Parathyroid adenoma (tissue), 2 donors: Measurements from ENCODE around the gene ME2.

Experiments used
- H2AFZ ChIP-seq: fragments of 300-600 bp; sonication (generic); one replicate; pipeline ENCODE4 v1.7.0; 2017; ENCODE audit warnings: antibody characterized with exemption, mild to moderate bottlenecking
- H3K27ac ChIP-seq: fragments of 300-600 bp; sonication (generic); one replicate; pipeline ENCODE4 v1.7.0; 2017
- H3K27me3 ChIP-seq: fragments of 300-600 bp; sonication (generic); one replicate; pipeline ENCODE4 v1.7.0; 2017; ENCODE audit warnings: low read length; ENCODE audit not compliant: control insufficient read depth, insufficient read depth
- H3K36me3 ChIP-seq: fragments of 300-600 bp; sonication (generic); one replicate; pipeline ENCODE4 v1.7.0; 2017; ENCODE audit warnings: low read length; ENCODE audit not compliant: control insufficient read depth, insufficient read depth
- H3K4me1 ChIP-seq: fragments of 300-600 bp; sonication (generic); one replicate; pipeline ENCODE4 v1.7.0; 2017; ENCODE audit warnings: control low read depth
- H3K4me2 ChIP-seq: fragments of 300-600 bp; sonication (generic); one replicate; pipeline ENCODE4 v1.7.0; 2017; ENCODE audit warnings: low read length
- H3K4me3 ChIP-seq: fragments of 300-600 bp; sonication (generic); one replicate; pipeline ENCODE4 v1.7.0; 2017; ENCODE audit warnings: low read depth, low read length
- H3K79me2 ChIP-seq: fragments of 300-600 bp; sonication (generic); one replicate; pipeline ENCODE4 v1.7.0; 2017; ENCODE audit warnings: control low read depth
- H3K9ac ChIP-seq: fragments of 300-600 bp; sonication (generic); one replicate; pipeline ENCODE4 v1.7.0; 2017; ENCODE audit warnings: mild to moderate bottlenecking
- H3K9me3 ChIP-seq: fragments of 300-600 bp; sonication (generic); one replicate; pipeline ENCODE4 v1.7.0; 2017; ENCODE audit warnings: low read length; ENCODE audit not compliant: control insufficient read depth
- CTCF ChIP-seq: fragments of 300-600 bp; sonication (generic); IDR thresholded peaks from one replicate; pipeline ENCODE4 v1.7.0; 2017; ENCODE audit warnings: antibody characterized with exemption, mild to moderate bottlenecking
- donor health status: primary hyperparathyroidism.

ME2 gene

DNA sequence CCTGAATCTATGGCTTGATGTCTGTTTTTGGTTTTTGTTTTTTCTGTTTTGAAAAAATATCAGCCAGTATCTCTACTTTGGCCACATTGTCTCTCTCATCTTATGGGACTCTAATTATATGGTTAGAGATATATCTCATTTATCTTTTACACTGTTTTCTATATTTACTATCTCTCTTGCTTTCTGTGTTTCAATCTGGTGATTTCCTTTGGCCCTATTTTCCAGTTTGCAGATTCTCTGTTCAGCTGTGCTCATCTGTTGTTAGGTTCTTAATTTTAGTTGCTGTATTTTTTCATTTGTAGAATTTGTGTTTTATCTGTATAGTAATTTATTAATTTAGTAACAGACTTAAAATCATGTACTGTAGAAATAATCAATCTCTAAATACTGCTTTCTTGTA lies 47.6 kb downstream of the ME2 start:
- Histone ChIP-seq H3K9me3 (no peaks in the 10 kb centered on the region), H3K9ac (no peak overlapping the region), H2AFZ (no peak overlapping the region), H3K4me2 (no peak overlapping the region), H3K27ac (no peak overlapping the region), H3K4me1 (no peaks in the 10 kb centered on the region), H3K4me3 (no peak overlapping the region), H3K79me2 (no peaks in the 10 kb centered on the region), H3K27me3 (no peaks in the 10 kb centered on the region), H3K36me3 (no peaks in the 10 kb centered on the region)
- no peak for TF ChIP-seq CTCF

- Histone ChIP-seq H3K4me1 (no peaks in the 10 kb centered on the region), H3K4me3 (no peak overlapping the region), H3K4me2 (no peak overlapping the region), H3K9ac (no peak overlapping the region), H3K27me3 (no peaks in the 10 kb centered on the region), H3K9me3 (no peaks in the 10 kb centered on the region), H3K36me3 (no peaks in the 10 kb centered on the region), H3K79me2 (no peaks in the 10 kb centered on the region), H2AFZ (no peak overlapping the region), H3K27ac (no peak overlapping the region)
- TF ChIP-seq CTCF = no peak
Measured at GRCh38 chr18:50928551-50928950, 49.6 kb downstream of the ME2 start.

GRCh38 chr18:50933684-50934083 lies 54.8 kb downstream of the ME2 start:
- Histone ChIP-seq H3K27me3 (no peaks in the 10 kb centered on the region), H3K36me3 (no peaks in the 10 kb centered on the region), H3K9me3 (no peaks in the 10 kb centered on the region), H3K4me2 (no peak overlapping the region), H3K79me2 (no peaks in the 10 kb centered on the region), H3K27ac (no peak overlapping the region), H2AFZ (no peak overlapping the region), H3K9ac (no peak overlapping the region), H3K4me3 (no peak overlapping the region), H3K4me1 (no peaks in the 10 kb centered on the region)
- TF ChIP-seq CTCF = no peak

DNA sequence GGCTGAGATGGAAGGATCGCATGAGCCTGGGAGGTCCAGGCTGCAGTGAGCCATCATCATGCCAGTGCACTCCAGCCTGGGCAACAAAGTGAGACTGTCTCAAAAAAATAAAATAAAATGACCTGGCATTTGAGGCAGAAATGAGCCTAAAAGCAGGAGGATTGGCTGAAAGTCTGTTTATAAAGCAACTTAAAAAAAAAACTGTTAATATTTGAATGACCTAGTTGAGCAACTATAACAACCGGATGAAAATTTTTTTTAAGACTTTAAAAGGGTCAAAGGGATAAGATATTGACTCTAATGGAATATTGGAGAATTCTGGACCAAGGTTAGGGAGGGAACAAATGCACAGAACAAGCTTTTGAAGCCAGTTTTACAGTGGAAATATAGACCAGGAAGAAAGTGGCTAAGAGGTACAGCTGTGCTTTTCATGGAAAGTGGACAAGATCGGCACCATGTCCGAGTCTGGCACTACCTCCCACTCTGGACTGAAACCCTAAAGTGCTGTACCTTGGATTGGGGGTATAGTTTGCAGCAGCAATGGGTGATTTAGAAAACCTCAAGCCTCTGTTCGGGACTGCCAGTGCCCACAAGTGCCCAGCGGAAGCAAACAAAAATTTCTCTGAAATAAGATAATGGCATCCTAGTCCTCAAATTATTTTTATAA lies 55.8 kb downstream of the ME2 start:
- no peak overlapping the region for H3K4me3 ChIP-seq
- no peaks in the 10 kb centered on the region for H3K36me3 ChIP-seq
- TF ChIP-seq CTCF = no peak
- H3K79me2 ChIP-seq = no peaks in the 10 kb centered on the region
- no peak overlapping the region for H2AFZ ChIP-seq
- no peaks in the 10 kb centered on the region for H3K4me1 ChIP-seq
- no peaks in the 10 kb centered on the region for H3K27me3 ChIP-seq
- H3K27ac ChIP-seq = no peak overlapping the region
- no peak overlapping the region for H3K9ac ChIP-seq
- H3K9me3 ChIP-seq = no peaks in the 10 kb centered on the region
- H3K4me2 ChIP-seq = no peak overlapping the region

- H3K27me3 ChIP-seq = no peaks in the 10 kb centered on the region
- no peaks in the 10 kb centered on the region for H3K4me1 ChIP-seq
- no peak overlapping the region for H3K4me2 ChIP-seq
- no peak for TF ChIP-seq CTCF
- no peaks in the 10 kb centered on the region for H3K9me3 ChIP-seq
- no peak overlapping the region for H3K27ac ChIP-seq
- H2AFZ ChIP-seq = no peak overlapping the region
- H3K79me2 ChIP-seq = no peaks in the 10 kb centered on the region
- H3K36me3 ChIP-seq = no peaks in the 10 kb centered on the region
- no peak overlapping the region for H3K9ac ChIP-seq
- no peak overlapping the region for H3K4me3 ChIP-seq
Measured at GRCh38 chr18:50935493-50936191, 56.7 kb downstream of the ME2 start.
